Mesothelial cell of epicardium (in vitro differentiated cells): ENCODE results near the gene ADARB2. TPM values are rescaled to one million over a fixed set of nuclear protein-coding genes. Genes with fewer than 3 reads are reported as not detected.

ENCODE experiments used
- DNase-seq, 2 experiments: peaks; one replicate each; pipeline ENCODE4 v3.0.0; 2021; ENCODE audit warnings: low spot score in 2 of 2; ENCODE audit not compliant: unreplicated experiment in 2 of 2
- H3K27ac Mint-ChIP-seq: 2 replicates; pipeline ENCODE4 v1.8.0; 2021; ENCODE audit warnings: mixed read lengths
- H3K27me3 Mint-ChIP-seq: 2 replicates; pipeline ENCODE4 v1.8.0; 2021; ENCODE audit warnings: low read depth, mixed read lengths
- H3K36me3 Mint-ChIP-seq: 2 replicates; pipeline ENCODE4 v1.8.0; 2021; ENCODE audit warnings: mixed read lengths
- H3K4me1 Mint-ChIP-seq: 2 replicates; pipeline ENCODE4 v1.8.0; 2021; ENCODE audit warnings: mixed read lengths
- H3K4me3 Mint-ChIP-seq: 2 replicates; pipeline ENCODE4 v1.8.0; 2021; ENCODE audit warnings: mild to moderate bottlenecking, moderate library complexity, mixed read lengths
- H3K9me3 Mint-ChIP-seq: 2 replicates; pipeline ENCODE4 v1.8.0; 2021; ENCODE audit warnings: mixed read lengths
- total RNA-seq: library from RNA; stranded (reverse); gene quantifications from 3 replicates; pipeline ENCODE4 v1.2.1, GENCODE V29; 2021
- TF ChIP-seq, protein P1 (sequence below): fragments of 200-600 bp; sonication (generic); IDR thresholded peaks from one replicate; pipeline ENCODE4 v1.5.0; 2021; ENCODE audit warnings: antibody characterized with exemption; ENCODE audit not compliant: unreplicated experiment

Gene ADARB2
- total RNA-seq, 1 donor from 2014 or later, result 0.38 TPM

DNA sequence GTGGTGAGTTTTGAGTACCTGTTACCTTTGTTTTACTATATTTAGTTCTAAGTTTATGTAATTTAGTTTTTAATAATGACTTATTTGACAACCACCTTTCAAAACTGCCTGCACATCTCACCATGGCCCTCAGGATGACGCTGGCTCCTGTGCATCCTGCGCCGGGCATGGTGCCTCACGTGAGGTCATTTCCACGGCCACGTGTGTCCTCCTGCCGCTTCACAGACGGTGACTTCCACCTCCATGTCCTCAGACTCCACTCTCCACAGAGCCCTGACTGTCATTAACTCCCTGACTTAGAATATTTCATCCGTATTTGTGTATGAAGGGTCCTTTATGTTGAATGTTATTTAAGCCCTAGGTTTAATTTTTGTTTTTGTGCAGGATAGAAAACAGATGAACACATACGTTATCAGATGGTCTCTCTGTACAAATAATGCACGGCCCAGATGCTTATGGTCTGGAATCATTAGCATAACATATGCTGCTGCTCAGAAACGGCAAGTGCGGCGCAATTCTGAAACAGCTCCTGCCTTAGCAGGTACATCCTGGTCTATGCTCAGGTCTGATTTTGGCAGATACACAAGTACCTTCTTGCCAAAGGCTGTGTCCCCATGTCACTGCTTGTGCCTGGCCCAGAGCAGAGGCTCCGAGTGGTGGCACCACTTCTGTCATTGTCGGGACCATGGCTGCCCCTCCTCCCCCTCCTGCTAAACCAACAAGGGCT is 525.3 kb downstream of the ADARB2 start:
- no peaks in the 10 kb centered on the region for H3K9me3 Mint-ChIP-seq
- no peak overlapping the region for H3K4me3 Mint-ChIP-seq
- no peaks in the 10 kb centered on the region for H3K36me3 Mint-ChIP-seq
- H3K27ac Mint-ChIP-seq, result no peak overlapping the region
- peaks cover 33% of the 10 kb centered on the region for H3K27me3 Mint-ChIP-seq
- DNase-seq, result peak in 1 of 2 experiments; percentile 31
- TF ChIP-seq, protein P1, sequence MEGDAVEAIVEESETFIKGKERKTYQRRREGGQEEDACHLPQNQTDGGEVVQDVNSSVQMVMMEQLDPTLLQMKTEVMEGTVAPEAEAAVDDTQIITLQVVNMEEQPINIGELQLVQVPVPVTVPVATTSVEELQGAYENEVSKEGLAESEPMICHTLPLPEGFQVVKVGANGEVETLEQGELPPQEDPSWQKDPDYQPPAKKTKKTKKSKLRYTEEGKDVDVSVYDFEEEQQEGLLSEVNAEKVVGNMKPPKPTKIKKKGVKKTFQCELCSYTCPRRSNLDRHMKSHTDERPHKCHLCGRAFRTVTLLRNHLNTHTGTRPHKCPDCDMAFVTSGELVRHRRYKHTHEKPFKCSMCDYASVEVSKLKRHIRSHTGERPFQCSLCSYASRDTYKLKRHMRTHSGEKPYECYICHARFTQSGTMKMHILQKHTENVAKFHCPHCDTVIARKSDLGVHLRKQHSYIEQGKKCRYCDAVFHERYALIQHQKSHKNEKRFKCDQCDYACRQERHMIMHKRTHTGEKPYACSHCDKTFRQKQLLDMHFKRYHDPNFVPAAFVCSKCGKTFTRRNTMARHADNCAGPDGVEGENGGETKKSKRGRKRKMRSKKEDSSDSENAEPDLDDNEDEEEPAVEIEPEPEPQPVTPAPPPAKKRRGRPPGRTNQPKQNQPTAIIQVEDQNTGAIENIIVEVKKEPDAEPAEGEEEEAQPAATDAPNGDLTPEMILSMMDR, result no peak
- H3K4me1 Mint-ChIP-seq, result no peaks in the 10 kb centered on the region

DNA sequence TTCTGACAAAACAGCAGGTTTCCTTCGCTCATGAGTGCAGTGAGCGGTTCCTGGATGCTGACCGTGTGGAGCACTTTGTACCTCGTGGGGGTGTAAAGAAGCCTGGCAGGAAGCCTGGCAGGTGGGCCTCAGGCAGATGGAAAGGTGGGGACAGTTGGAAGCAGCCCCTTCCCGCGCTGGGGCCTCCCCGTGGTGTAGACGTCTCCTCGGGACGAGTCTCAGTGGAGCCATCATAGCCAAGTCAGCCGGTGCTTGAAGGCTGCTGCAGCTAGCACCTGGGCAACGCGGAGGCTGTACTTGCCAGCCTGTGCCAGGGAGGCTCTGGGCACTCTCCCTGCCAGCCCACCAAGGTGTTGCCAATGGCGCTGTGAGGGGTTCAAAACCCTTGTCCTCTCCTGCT is 526.7 kb downstream of the ADARB2 start:
- no peak for DNase-seq
- Mint-ChIP-seq H3K4me3 (no peak overlapping the region), H3K9me3 (no peaks in the 10 kb centered on the region), H3K4me1 (no peaks in the 10 kb centered on the region), H3K27me3 (peaks cover 33% of the 10 kb centered on the region), H3K36me3 (no peaks in the 10 kb centered on the region), H3K27ac (no peak overlapping the region)
- TF ChIP-seq, protein P1, result no peak

DNA sequence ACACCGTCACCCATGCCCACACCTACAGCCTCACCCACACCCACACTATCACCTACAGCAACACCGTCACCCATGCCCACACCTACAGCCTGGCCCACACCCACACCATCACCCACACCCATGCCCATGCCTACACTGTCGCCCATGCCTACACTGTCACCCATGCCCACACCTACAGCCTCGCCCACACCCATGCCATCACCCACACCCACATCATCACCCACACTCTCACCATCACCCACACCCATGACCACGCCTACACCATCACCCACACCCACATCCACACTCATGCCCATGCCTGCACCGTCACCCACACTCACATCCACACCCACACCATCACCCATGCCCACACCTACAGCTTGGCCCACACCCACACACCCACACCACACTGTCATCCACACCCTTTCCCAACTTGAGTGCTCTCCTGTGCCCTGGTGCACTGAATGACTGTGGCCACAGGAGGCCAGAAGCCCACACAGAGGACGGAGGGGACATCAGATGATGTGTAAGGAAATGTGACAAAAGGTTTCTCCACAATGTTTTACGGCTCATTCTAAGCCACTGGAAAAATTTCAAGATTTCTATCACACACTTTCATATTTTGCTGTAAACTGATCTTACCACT is 527.9 kb downstream of the ADARB2 start:
- Mint-ChIP-seq H3K9me3 (no peaks in the 10 kb centered on the region), H3K4me1 (no peaks in the 10 kb centered on the region), H3K36me3 (no peaks in the 10 kb centered on the region), H3K4me3 (no peak overlapping the region), H3K27ac (no peak overlapping the region), H3K27me3 (peaks cover 32% of the 10 kb centered on the region)
- TF ChIP-seq, protein P1, result no peak
- no peak for DNase-seq

DNA sequence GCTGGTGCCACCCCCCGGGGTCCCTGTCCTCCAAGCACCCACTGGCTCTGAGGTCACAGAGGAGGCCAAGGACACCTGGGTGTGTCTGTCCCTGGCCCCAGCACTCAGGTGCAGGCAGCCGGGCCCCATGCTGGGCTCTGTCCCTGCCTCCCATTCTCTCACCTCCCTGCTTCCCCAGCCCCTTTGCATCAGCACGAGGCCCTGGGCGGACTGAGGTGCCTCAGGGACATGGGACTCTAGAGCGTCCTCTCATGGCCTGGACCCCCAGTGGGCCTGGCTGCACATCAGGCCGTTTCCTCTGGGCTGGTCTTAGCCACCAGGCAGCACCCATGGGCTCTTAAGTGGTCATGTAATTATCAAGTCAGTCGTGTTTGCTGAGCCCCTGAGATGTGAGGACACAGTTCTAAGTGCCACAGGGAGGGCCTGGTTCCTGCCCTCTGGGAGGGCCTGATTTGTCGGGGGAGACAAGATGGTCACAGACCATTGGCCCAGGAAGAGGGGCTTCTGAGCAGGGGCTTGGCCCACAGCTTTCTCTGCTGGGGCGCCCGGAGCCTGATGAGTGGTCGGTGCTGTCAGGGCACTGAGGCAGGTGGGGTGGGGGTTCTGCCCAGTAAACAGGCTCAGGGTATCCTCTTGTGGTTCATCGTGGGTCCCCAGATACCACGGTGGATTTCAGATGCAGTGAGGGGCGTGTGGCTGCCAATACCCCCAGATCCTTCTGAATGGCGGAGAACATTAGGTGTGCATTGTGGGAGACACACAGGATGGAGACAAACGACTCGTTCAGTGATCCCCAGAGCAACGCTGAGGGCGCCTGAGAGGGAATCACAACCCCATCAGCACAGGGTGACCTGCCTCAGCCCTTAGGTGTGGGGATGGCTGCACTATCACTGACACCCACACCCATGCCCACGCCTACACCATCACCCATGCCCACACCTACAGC is 528.7 kb downstream of the ADARB2 start:
- Mint-ChIP-seq H3K27me3 (peaks cover 32% of the 10 kb centered on the region), H3K9me3 (no peaks in the 10 kb centered on the region), H3K4me1 (no peaks in the 10 kb centered on the region), H3K4me3 (no peak overlapping the region), H3K27ac (no peak overlapping the region), H3K36me3 (no peaks in the 10 kb centered on the region)
- DNase-seq, result no peak
- TF ChIP-seq, protein P1, result no peak

DNA sequence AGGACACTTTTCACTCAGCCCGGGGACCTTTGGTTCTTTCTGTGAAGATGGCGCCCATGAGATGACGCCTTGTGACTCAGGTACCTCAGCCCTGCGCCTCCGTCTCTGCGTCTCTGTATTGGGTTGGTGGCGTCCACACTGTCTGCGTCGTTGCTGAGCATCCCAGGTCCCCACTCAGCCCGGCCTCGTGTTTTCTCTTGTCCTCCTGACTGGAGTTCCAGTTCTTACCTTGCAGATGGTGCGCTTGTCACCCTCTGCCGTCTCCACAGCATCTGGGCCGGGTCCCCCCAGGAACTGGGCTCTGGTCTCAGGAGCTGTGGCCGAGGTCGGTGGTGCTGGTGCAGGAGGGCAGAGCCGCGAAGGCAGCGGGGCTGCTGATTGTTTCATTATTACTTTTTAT is 530.7 kb downstream of the ADARB2 start:
- no peak for DNase-seq
- no peaks in the 10 kb centered on the region for H3K9me3 Mint-ChIP-seq
- peaks cover 19% of the 10 kb centered on the region for H3K27me3 Mint-ChIP-seq
- H3K36me3 Mint-ChIP-seq, result no peaks in the 10 kb centered on the region
- no peak overlapping the region for H3K27ac Mint-ChIP-seq
- no peak overlapping the region for H3K4me3 Mint-ChIP-seq
- TF ChIP-seq, protein P1, result no peak
- no peaks in the 10 kb centered on the region for H3K4me1 Mint-ChIP-seq
